ENCODE results near the gene ST6GAL1. TPM values are rescaled to one million over a fixed set of nuclear protein-coding genes. Genes with fewer than 3 reads are reported as not detected.

The ST6GAL1 gene
- total and polyA plus RNA-seq, 12 donors = 19.5 to 94.7 (median 65.8) TPM

GRCh38 chr3:187066228-187066995, 136.1 kb downstream of the ST6GAL1 start:
- Histone ChIP-seq H3K9me3 (peaks cover 0 to 6% (median 0%) of the 10 kb centered on the region in 11 donors), H3K27me3 (no peaks in the 10 kb centered on the region), H3K4me3 (no peak overlapping the region), H3K36me3 (peaks cover 0 to 43% (median 0%) of the 10 kb centered on the region in 9 donors), H3K4me1 (peaks cover 4 to 40% (median 30%) of the 10 kb centered on the region in 9 donors), H3K27ac (no peak overlapping the region)
- ATAC-seq = peak in 7 of 8 donors; percentile 49 to 83 (median 67)
- intact Hi-C loops (cut with DNase I) = no loop called here
- peak in 6 of 9 donors; percentile 18 to 50 (median 34) for TF ChIP-seq CTCF (IDR thresholded peaks at IDR 0.05)
- DNase-seq = peak in 1 of 2 donors; percentile 34
- 74 to 79% methylated on average over 7 of the region's 7 CpGs for WGBS, 2 donors

GRCh38 chr3:187068787-187069186, 138.5 kb downstream of the ST6GAL1 start:
- WGBS, 2 donors = 86 to 87% methylated on average over 5 of the region's 5 CpGs
- Histone ChIP-seq H3K4me3 (no peak overlapping the region), H3K27me3 (no peaks in the 10 kb centered on the region), H3K27ac (no peak overlapping the region), H3K36me3 (peaks cover 0 to 58% (median 11%) of the 10 kb centered on the region in 9 donors), H3K4me1 (peaks cover 1 to 30% (median 15%) of the 10 kb centered on the region in 9 donors), H3K9me3 (peaks cover 0 to 6% (median 0%) of the 10 kb centered on the region in 11 donors)
- TF ChIP-seq CTCF (IDR thresholded peaks at IDR 0.05) = no peak
- DNase-seq (no peak), ATAC-seq (no peak)
- intact Hi-C loops (cut with DNase I) = no loop called here

GRCh38 chr3:187069857-187070516, 139.7 kb downstream of the ST6GAL1 start:
- TF ChIP-seq CTCF (IDR thresholded peaks at IDR 0.05) = no peak
- intact Hi-C loops (cut with DNase I) = no loop called here
- Histone ChIP-seq H3K9me3 (peaks cover 0 to 6% (median 0%) of the 10 kb centered on the region in 11 donors), H3K27me3 (no peaks in the 10 kb centered on the region), H3K4me3 (no peak overlapping the region), H3K4me1 (peaks cover 0 to 18% (median 6%) of the 10 kb centered on the region in 9 donors), H3K36me3 (peaks cover 0 to 70% (median 17%) of the 10 kb centered on the region in 9 donors), H3K27ac (no peak overlapping the region)
- no peak for ATAC-seq
- no peak for DNase-seq
- WGBS, 2 donors = 99% methylated on average over 6 to 7 of the region's 7 CpGs

GRCh38 chr3:187072102-187072501, 141.8 kb downstream of the ST6GAL1 start:
- H3K27me3 ChIP-seq = no peaks in the 10 kb centered on the region
- H3K36me3 ChIP-seq = peaks cover 0 to 86% (median 31%) of the 10 kb centered on the region in 9 donors
- DNase-seq (no peak), ATAC-seq (no peak)
- H3K4me3 ChIP-seq = no peak overlapping the region
- 68 to 81% methylated on average over 3 of the region's 3 CpGs for WGBS, 2 donors
- intact Hi-C loops (cut with DNase I) = no loop called here
- H3K9me3 ChIP-seq = peaks cover 0 to 6% (median 0%) of the 10 kb centered on the region in 11 donors
- H3K4me1 ChIP-seq = no peaks in the 10 kb centered on the region
- H3K27ac ChIP-seq = no peak overlapping the region
- no peak for TF ChIP-seq CTCF (IDR thresholded peaks at IDR 0.05)

All from heart right ventricle (tissue), 16 donors.